Cerebellar nuclear complex (tissue), 1 donor: ENCODE data around the gene TMEM30B.
A peak's percentile ranks its signal among the peaks of the same experiment; 100 is the strongest.
"Not testable (repeated sequence)": the region's sequence is repeated elsewhere in the genome, so short reads cannot be mapped to it uniquely, and the experiment has no call there.

Source experiments
- DNase-seq, 2 experiments: peaks; one replicate each; lab custom pipeline; 2025; lab: John Stamatoyannopoulos, UW

Gene TMEM30B

DNA sequence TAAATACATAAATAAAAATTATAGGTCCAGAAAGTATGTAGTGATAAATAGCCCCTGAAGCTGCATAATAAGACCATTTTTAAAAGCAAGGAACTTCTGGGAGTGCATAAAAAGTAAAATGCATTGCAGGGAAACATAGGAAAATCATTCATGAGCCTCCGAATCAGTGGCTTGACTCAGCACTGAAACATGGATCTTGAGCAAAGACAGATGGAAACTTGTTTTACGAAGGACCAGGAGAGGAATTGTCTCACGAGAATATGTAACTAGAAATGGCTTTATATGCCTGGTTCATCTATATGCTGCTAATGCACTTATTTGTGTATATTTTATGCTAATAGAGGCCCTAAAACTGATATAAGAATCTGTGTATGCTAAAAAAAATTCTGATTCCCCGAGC is 14.7 kb downstream of the TMEM30B start:
- no peak for DNase-seq

DNA sequence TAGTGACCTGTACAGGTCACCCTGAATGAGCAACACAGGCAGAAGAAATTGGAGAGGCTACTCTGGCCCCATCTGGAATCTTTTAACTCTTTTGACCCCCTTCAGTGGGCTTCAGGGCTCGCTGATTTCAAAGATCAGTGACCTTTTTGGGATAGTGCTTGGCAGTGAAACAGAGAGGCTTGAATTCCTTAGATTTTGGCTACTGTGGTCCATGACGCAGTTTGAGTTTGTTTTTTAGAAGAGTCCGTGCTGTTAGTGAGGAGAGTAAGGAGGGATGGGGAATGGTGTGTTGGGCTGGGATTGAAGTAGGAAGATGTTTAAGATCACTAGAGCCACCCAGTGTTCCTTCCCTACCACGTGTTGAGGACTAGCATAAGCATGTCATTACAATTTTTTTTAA is 16.5 kb downstream of the TMEM30B start:
- DNase-seq, result no peak

DNA sequence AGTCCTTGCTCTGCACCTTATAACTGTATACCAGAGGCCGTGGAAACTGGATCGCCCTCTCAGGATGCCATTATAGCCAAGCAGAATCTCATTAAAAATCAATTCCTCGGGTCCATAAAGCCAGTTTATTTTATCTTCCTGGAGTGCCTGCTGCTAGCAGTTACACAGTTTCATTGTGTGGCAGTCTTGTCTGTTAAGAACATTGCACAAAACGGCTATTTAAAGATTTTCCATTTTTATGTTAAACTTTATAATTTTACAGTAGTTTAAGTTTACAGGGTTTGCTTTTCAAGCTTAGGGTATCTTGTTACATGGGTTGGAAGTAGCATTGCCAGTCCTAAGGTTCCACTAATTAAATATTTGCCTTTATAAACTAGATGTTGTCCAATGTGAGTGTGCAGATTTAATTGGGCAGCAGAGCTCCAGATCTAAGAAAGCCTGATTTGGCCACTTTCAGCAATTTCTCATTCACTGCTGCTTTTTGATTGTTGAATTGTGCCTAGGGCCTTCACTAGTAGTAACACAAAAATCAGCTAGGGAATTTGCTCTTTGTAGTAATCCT is 17.0 kb downstream of the TMEM30B start:
- no peak for DNase-seq

DNA sequence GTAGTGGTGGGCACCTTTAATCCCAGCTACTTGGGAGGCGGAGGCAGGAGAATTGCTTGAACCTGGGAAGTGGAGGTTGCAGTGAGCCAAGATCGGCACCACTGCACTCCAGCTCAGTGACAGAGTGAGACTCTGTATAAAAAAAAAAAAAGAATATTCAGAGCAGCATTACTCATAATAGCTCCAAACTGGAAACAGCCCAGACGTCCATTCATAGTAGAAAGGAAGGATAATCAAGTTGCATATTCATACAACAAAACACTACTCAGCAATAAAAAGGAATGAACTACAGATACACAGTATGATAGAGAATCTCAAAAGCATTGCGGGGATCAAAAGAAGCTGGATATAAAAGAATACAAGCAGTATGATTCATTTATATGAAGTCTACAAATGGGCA is 19.1 kb downstream of the TMEM30B start:
- no peak for DNase-seq

- no peak for DNase-seq
These were observed 20.0 kb downstream of the TMEM30B start for GRCh38 chr14:61260939-61261776.

DNA sequence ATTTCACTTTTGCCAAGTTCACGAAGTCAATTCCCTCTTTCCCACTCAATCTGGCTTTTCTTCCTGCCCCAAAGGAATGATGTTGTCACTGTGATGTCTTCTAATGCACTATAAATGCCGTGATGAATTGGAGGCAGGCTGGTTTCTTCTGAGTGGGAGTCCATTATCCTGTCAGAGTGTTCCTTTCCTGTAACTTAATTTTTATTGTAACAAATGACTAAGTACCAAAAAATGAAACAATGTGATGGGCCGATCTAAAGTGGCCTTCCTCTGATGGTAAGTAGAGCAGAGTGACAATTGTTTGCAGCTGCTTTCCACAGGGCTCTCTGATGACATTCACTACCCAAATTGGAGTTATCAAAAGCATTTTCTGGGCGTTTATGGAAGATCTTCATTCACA is 22.2 kb downstream of the TMEM30B start:
- DNase-seq, result no peak

GRCh38 chr14:61257469-61258057 is 23.6 kb downstream of the TMEM30B start:
- no peak for DNase-seq

GRCh38 chr14:61256826-61257468 is 24.2 kb downstream of the TMEM30B start:
- no peak for DNase-seq

DNA sequence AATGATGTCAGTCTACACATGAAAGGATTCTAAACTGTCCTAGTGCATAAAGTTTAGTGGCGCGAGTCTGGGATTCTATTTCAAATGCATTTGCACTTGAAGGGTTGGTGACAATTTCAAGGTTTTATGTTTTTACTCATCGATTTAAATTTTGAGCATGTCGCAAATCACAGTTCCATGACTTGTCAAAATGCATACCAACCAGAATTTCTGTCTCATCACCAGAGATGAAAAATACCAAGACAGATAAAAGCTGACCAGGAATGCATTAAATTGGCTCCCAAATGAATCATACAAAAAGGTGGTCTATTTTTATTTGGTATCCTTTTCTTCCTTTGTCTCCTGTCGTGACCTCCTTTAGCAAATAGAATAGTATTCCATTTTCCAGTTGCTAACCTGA is 25.2 kb downstream of the TMEM30B start:
- no peak for DNase-seq

GRCh38 chr14:61254808-61255526 is 26.2 kb downstream of the TMEM30B start:
- DNase-seq, result no peak

- DNase-seq, result no peak
These were observed 27.9 kb downstream of the TMEM30B start for GRCh38 chr14:61253064-61253738.

DNA sequence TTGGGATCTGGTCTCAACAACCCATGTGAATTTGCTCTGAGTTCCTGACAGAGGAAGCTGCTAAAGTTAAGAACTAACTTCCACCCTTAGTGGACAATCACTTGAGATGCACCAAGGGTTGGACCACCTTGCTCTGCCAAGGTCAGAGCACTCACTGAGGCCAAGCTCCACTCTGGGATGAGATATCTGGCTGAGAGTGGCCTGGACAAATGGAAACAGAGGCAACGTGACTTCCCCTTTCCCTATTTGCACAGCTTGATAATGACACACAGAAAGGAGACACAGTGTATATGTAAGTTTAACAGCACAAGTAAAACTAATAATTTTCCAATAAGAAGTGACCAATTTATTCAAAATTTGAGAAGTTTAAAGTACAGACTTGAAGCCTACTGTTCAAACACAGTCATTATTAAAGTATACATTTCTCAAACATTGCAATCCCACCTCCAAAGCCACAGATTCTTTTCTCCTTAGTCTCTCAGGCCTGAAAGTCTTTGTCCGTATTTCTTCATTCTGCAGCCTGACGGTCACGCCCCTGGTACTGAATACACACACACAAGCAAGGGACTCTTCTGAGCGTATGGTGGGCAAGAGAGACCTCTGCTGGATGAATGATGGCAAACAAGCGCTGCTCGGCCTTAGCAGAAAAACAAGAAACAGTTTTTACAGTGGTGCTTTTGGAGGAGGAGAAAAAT is 28.6 kb downstream of the TMEM30B start:
- peak in 1 of 2 experiments; percentile 16 for DNase-seq

DNA sequence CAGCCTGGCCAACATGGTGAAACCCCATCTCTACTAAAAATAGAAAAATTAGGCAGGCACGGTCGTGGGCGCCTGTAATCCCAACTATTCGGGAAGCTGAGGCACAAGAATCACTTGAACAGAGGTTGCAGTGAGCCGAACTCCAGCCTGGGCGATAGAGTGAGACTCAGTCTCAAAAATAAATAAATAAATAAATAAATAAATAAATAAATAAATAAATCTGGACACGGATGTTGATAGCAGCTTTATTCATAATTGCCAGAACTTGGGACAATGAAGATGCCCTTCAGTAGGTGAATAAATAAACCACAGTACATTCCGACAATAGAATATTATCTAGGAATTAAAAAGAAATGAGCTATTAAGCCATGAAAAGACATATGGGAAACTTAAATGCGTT is 31.1 kb downstream of the TMEM30B start:
- DNase-seq, result no peak

DNA sequence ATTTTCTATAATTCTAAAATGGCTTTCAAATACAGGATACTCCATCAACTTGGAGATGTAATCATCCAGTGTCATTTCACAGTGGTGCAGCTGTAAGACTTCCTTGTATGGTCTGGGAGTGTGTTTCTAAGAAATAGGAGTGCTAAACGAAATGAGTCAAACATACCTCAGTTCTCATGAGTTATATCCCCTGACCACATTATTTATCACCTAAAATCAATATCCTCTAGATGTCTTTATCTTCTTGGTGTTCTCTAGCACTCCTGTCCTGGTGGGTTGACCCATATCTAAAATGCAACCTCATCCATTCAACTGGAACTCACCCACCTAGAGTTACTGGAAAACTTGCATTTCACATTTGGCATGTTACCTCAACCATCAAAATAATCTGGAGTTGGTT is 33.2 kb downstream of the TMEM30B start:
- no peak for DNase-seq

DNA sequence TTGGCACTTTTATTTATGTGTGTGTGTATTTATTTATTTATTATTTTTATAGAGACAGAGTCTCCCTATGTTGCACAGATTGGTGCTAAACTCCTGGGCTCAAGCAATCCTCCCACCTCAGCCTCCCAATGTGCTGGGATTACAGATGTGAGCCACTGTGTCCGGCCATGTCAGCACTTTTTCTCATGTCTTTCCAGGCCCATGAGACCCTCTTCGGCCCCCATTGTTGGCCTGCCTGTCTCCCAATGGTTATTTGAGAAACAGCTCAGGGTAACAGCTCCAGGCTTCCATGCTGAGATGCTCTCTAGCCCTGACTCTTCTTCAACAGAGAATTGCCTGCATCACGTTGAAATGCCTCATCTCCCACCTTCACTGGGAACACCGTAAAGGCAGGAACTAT is 34.4 kb downstream of the TMEM30B start:
- DNase-seq, result no peak

DNA sequence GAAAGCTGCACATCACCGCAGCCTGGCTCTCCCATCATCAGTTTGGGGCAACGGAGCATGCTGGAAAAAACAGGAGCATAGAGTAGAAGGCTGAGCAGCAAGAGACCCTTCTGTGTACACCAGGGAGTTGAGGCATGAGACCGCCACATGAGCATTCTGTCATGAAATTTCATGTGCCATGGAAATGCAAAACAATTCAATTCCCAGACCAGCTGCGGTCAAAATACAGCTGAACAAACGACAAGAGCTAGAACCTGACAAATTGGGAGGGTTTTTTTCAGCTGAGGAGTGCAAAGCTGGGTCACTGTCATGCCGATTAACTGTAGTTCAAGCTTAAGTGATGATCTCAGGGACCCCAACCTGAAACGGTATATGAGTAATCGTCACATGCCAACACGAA is 37.1 kb downstream of the TMEM30B start:
- DNase-seq, result no peak

- no peak for DNase-seq
These were observed 40.9 kb downstream of the TMEM30B start for GRCh38 chr14:61240206-61240605.

DNA sequence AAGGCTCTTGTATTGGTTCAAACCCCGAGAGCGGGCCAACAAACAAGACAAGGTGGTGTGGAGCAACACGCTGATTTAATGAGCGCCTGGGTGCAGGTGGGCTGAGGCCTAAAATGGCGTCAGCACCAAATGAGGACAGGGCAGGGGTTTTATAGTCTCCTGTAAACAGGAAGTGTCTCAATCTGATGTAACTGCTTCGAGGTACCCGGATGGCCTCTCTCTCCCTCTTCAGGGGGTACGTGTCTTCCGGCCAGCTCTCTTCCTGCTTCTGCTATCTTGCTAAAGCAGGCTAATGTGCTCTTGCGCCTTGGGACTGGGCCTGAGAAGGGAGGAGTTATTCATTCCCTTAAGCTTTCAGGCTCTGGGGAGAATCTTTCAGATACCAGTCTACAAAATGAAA is 41.9 kb downstream of the TMEM30B start:
- not testable (repeated sequence) for DNase-seq

DNA sequence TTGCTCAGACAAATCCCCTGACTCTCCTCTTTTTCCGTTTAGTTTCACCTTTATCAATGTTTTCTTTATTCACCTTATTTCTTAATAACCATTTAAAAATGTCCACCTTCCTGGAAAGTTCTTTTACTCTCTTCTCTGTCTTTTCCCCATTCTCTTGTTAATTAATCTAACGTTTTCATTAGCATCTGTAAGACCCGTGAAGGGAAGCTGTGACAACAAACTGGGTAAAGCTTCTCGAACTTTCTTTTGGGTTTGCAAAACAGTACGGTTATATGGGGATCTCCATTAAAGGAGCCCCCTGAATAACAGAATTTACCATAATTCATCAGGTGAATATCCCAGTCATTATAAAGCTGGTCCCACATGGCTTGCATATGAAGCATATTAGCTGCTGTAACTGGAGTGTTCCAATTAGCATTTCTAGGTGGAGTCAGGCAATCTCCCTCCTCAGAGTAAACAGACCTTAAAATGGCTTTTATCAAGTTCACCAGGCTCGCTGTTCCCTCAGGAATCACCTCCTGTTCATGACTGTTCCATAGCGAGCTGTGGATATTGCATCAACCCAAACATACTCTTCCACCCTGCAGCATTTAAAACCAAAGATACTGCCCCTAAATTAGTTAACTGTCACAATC is 42.4 kb downstream of the TMEM30B start:
- no peak for DNase-seq

- DNase-seq, result no peak
These were observed 46.8 kb downstream of the TMEM30B start for GRCh38 chr14:61234215-61234916.
